ENCODE data around the gene OGFOD3. TPM values are rescaled to one million over a fixed set of nuclear protein-coding genes. Genes with fewer than 3 reads are reported as not detected.

OGFOD3 gene
- total and polyA plus RNA-seq, 9 of the 15 experiments (the other 6 are each of a cell fraction or from before 2014, with no cell fraction given) = 0.69 to 44.7 (median 18.9) TPM

GRCh38 chr17:82367724-82368524 is 50.5 kb downstream of the OGFOD3 start (continued):
- TF ChIP-seq CREB5 (CRISPR knock-in tag; IDR thresholded peaks at IDR 0.05) (no peak), RCOR1 (IDR thresholded peaks at IDR 0.05; ENCODE audit: borderline replicate concordance in 1 of 2, low read depth in 2 of 2, low read length in 2 of 2) (0 out of 4 replicates have a peak, but pooled peaks of 1 of the 2 experiments have one; percentile 16), RBM25 (IDR thresholded peaks at IDR 0.05; ENCODE audit: low read depth, low read length, severe bottlenecking) (peak; percentile 98), BHLHE40 (IDR thresholded peaks at IDR 0.05; ENCODE audit: low read length) (no peak; the same call in 1 of the 2 replicates), KLF13 (tag; IDR thresholded peaks at IDR 0.05; ENCODE audit: borderline replicate concordance, low read depth) (no peak), ZNF668 (CRISPR knock-in tag; IDR thresholded peaks at IDR 0.05) (no peak), ZNF318 (IDR thresholded peaks at IDR 0.05; ENCODE audit: borderline replicate concordance in 1 of 2, low read depth in 1 of 2) (no peak), SIN3B (IDR thresholded peaks at IDR 0.05; ENCODE audit: low read depth) (no peak), KAT7 (CRISPR knock-in tag; IDR thresholded peaks at IDR 0.05; ENCODE audit: borderline replicate concordance) (no peak; the same call in 1 of the 2 replicates), NR2C1 (IDR thresholded peaks at IDR 0.05) (peak; percentile 97), NR2C1 (tag; IDR thresholded peaks at IDR 0.05) (peak; percentile 95), RBFOX2 (IDR thresholded peaks at IDR 0.05; ENCODE audit: low read depth, low read length) (peak; percentile 69), PTBP1 (IDR thresholded peaks at IDR 0.05; ENCODE audit: low read depth, low read length) (no peak), E2F6 (IDR thresholded peaks at IDR 0.05; ENCODE audit: borderline replicate concordance in 1 of 2, extremely low read depth in 1 of 2, insufficient read depth in 1 of 2, insufficient read length in 1 of 2, low read depth in 1 of 2, low read length in 1 of 2, poor library complexity in 1 of 2, severe bottlenecking in 1 of 2) (no peak), CSDE1 (IDR thresholded peaks at IDR 0.05) (no peak)
